K562 treated with DMSO at 1 percent for 4 hours (cell line): ENCODE measurements around the gene LARP6. TPM values are rescaled to one million over a fixed set of nuclear protein-coding genes. Genes with fewer than 3 reads are reported as not detected.

Source experiments
- total RNA-seq: library from RNA; unstranded; fragments of 300-600 nt; gene quantifications from 2 replicates; pipeline ENCODE4 v1.2.3, GENCODE V29; 2022; ENCODE audit not compliant: insufficient read depth

LARP6 gene
- total RNA-seq = not detected in 2 replicates

DNA sequence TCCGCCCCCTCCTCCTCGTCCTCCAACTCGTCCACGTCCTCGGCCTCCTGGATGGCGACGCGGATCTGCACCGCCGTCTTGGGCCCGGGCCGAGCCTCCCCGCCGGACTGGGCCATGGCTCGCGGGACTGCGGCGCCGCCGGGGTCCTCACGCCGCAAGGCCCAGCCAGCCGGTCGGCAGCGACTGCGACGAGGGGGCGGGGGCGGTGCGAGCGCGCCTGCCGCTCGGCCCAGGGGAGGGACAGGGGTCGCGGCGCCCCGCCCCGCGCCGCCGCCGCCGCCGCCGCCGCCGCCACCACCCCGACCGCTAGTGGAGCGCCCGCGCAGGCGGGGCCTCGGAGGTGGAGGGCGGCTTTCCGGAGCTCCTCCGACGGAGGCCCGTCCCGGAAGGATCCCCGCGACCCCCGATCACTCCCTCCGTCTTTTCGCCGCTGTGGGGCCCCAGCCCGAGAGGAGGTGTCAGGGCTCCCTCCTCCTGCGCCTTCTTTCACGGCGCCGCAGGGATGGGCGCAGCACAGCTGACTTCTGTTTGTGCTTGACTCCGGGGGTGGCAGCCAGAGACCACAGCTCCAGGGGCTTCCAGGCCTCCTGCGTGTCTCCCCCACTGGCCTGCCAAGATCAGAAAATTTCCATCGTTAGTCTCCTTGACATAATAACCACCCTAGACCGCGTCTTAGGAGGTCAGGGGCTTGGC lies at the start of gene LARP6:
Gene LARP6 (minus strand): TSS at position 185 of the 693 bp plus-strand sequence. CDS start 69 bp downstream, at position 116.

DNA sequence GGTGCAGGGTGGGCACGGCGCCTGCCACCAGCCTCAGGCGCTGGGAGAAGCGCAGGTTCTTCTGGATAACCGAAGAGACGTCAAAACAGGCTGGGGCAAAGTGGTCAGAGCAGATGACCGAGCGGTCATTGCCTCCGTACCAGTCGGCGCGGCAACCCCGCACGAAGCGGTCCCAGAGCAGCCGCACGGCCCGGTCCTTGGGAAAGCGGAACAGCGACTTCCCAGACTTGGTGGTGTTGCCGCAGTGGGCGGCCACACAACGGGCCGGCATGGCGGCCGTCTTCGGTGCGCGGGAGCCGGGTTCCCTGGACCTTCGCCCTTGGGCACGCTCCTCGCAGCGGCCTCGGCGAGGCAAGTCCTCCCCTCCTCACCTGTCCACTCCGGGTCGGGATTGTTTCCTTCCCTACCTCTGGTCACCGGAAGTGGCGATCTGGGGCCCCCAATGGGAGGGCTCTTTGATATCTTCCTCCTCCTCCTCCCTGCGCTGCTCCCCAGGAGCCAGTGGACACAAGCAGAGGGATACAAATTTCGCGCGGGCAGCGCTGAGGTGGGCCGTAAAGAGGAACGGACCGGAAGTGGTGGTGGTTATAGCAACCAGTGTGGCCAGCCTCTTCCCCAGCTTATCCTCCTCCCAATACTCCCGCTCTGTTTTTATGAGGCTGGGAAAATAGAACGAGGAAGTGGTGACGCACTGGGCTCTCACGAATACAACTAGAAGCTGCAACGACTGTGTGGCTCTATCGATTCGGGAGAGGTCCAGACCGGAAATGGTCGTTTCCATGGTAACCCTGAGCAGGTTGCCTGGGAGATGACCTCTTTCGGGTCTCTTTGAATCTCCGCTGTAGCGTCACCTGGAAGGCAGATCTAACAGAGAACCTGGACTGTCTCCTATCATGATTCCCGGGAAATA lies 38.3 kb upstream of the LARP6 start, which contains the start of the genes LRRC49 and THAP10:
Gene LRRC49 (plus strand): TSS at position 825 of the 910 bp plus-strand sequence. CDS start 69 bp downstream, at position 894.
Gene THAP10 (minus strand): TSS at position 432 of the 910 bp plus-strand sequence. CDS start 161 bp downstream, at position 271.

Other genes with a start within 250 kb of the LARP6 start
- not detected in 2 replicates for gene UACA, start 90.6 kb downstream of the LARP6 start, total RNA-seq
- 0.50 and 0.70 TPM in 2 replicates for gene THAP10, start 38.3 kb upstream of the LARP6 start, total RNA-seq
- not detected in 2 replicates for gene LRRC49, start 38.7 kb upstream of the LARP6 start, total RNA-seq